ENCODE results near the gene SMURF2.

DNA sequence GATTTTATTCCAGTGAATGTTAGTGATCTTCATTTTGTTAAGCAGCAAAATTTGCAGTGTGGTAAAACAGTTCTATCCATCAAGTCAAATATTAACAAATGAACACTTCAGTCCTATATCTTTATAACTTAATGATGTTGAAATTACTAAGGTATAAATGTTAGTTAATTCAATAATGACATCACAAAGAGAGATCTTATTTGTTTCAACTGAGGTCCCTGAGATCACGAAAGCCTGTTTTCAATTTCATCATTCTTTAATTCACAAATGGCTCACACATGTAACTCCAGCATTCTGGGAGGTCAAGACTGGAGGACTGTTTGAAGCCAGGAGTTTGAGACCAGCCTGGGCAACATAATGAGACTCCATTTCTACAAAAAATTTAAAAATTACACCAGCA lies 13.9 kb downstream of the SMURF2 start:
- no peak for TF ChIP-seq POLR2A (IDR thresholded peaks at IDR 0.05)
- TF ChIP-seq, protein P1, sequence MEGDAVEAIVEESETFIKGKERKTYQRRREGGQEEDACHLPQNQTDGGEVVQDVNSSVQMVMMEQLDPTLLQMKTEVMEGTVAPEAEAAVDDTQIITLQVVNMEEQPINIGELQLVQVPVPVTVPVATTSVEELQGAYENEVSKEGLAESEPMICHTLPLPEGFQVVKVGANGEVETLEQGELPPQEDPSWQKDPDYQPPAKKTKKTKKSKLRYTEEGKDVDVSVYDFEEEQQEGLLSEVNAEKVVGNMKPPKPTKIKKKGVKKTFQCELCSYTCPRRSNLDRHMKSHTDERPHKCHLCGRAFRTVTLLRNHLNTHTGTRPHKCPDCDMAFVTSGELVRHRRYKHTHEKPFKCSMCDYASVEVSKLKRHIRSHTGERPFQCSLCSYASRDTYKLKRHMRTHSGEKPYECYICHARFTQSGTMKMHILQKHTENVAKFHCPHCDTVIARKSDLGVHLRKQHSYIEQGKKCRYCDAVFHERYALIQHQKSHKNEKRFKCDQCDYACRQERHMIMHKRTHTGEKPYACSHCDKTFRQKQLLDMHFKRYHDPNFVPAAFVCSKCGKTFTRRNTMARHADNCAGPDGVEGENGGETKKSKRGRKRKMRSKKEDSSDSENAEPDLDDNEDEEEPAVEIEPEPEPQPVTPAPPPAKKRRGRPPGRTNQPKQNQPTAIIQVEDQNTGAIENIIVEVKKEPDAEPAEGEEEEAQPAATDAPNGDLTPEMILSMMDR (IDR thresholded peaks at IDR 0.05 in 8 of 11, conservative IDR thresholded peaks at IDR 0.05 in 3 of 11): no peak
- no peak for TF ChIP-seq POLR2AphosphoS5 (IDR thresholded peaks at IDR 0.05)

Measured in spleen (tissue), 7 donors.